ENCODE results near the gene RANBP1.

GRCh38 chr22:20143883-20144665, 28.2 kb downstream of the RANBP1 start:
- no peak for TF ChIP-seq FOXM1 (IDR thresholded peaks at IDR 0.05; ENCODE audit: borderline replicate concordance)
- no peak for TF ChIP-seq ARNT (IDR thresholded peaks at IDR 0.05)

Measured in HEK293T (cell line).